ENCODE results near the gene IL20RB. TPM values are rescaled to one million over a fixed set of nuclear protein-coding genes. Genes with fewer than 3 reads are reported as not detected.
A peak's percentile ranks its signal among the peaks of the same experiment; 100 is the strongest.

The IL20RB gene
- total RNA-seq, 1 donor from 2014 or later: 1.8 TPM

GRCh38 chr3:137024348-137024747 is 66.6 kb downstream of the IL20RB start:
- H3K36me3 Mint-ChIP-seq (ENCODE audit: unreplicated experiment): no peaks in the 10 kb centered on the region
- H3K27ac Mint-ChIP-seq (ENCODE audit: unreplicated experiment): no peak overlapping the region
- peaks cover 3% of the 10 kb centered on the region for H3K9me3 Mint-ChIP-seq (ENCODE audit: unreplicated experiment)

GRCh38 chr3:137026701-137027100 is 68.9 kb downstream of the IL20RB start:
- Mint-ChIP-seq H3K4me3 (ENCODE audit: unreplicated experiment) (no peak overlapping the region), H3K4me1 (ENCODE audit: low read depth, unreplicated experiment) (no peaks in the 10 kb centered on the region), H3K9me3 (ENCODE audit: unreplicated experiment) (no peaks in the 10 kb centered on the region), H3K27me3 (ENCODE audit: unreplicated experiment) (peaks cover 2% of the 10 kb centered on the region), H3K36me3 (ENCODE audit: unreplicated experiment) (no peaks in the 10 kb centered on the region), H3K27ac (ENCODE audit: unreplicated experiment) (no peak overlapping the region)
- TF ChIP-seq, protein P1, sequence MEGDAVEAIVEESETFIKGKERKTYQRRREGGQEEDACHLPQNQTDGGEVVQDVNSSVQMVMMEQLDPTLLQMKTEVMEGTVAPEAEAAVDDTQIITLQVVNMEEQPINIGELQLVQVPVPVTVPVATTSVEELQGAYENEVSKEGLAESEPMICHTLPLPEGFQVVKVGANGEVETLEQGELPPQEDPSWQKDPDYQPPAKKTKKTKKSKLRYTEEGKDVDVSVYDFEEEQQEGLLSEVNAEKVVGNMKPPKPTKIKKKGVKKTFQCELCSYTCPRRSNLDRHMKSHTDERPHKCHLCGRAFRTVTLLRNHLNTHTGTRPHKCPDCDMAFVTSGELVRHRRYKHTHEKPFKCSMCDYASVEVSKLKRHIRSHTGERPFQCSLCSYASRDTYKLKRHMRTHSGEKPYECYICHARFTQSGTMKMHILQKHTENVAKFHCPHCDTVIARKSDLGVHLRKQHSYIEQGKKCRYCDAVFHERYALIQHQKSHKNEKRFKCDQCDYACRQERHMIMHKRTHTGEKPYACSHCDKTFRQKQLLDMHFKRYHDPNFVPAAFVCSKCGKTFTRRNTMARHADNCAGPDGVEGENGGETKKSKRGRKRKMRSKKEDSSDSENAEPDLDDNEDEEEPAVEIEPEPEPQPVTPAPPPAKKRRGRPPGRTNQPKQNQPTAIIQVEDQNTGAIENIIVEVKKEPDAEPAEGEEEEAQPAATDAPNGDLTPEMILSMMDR (IDR thresholded peaks at IDR 0.05; ENCODE audit: partially characterized antibody, unreplicated experiment): no peak
- no peak for DNase-seq

More at GRCh38 chr3:137024348-137024747, 66.6 kb downstream of the IL20RB start:
- no peak for DNase-seq
- H3K4me3 Mint-ChIP-seq (ENCODE audit: unreplicated experiment): no peak overlapping the region
- H3K4me1 Mint-ChIP-seq (ENCODE audit: low read depth, unreplicated experiment): peaks cover 2% of the 10 kb centered on the region
- TF ChIP-seq, protein P1 (IDR thresholded peaks at IDR 0.05; ENCODE audit: partially characterized antibody, unreplicated experiment): no peak
- peaks cover 3% of the 10 kb centered on the region for H3K27me3 Mint-ChIP-seq (ENCODE audit: unreplicated experiment)

GRCh38 chr3:137032465-137033120 is 74.8 kb downstream of the IL20RB start:
- peak overlapping the region; percentile 87 for H3K4me3 Mint-ChIP-seq (ENCODE audit: unreplicated experiment)

GRCh38 chr3:137035631-137036030 is 77.8 kb downstream of the IL20RB start:
- DNase-seq: no peak
- peaks cover 2% of the 10 kb centered on the region for H3K4me1 Mint-ChIP-seq (ENCODE audit: low read depth, unreplicated experiment)
- no peak overlapping the region for H3K4me3 Mint-ChIP-seq (ENCODE audit: unreplicated experiment)
- peaks cover 6% of the 10 kb centered on the region for H3K36me3 Mint-ChIP-seq (ENCODE audit: unreplicated experiment)
- TF ChIP-seq, protein P1 (IDR thresholded peaks at IDR 0.05; ENCODE audit: partially characterized antibody, unreplicated experiment): peak; percentile 9
- H3K27ac Mint-ChIP-seq (ENCODE audit: unreplicated experiment): no peak overlapping the region
- peaks cover 4% of the 10 kb centered on the region for H3K27me3 Mint-ChIP-seq (ENCODE audit: unreplicated experiment)
- peaks cover 4% of the 10 kb centered on the region for H3K9me3 Mint-ChIP-seq (ENCODE audit: unreplicated experiment)

More at GRCh38 chr3:137032465-137033120, 74.8 kb downstream of the IL20RB start:
- H3K4me1 Mint-ChIP-seq (ENCODE audit: low read depth, unreplicated experiment): peaks cover 2% of the 10 kb centered on the region
- no peaks in the 10 kb centered on the region for H3K36me3 Mint-ChIP-seq (ENCODE audit: unreplicated experiment)
- peaks cover 4% of the 10 kb centered on the region for H3K9me3 Mint-ChIP-seq (ENCODE audit: unreplicated experiment)
- H3K27ac Mint-ChIP-seq (ENCODE audit: unreplicated experiment): peak overlapping the region; percentile 19
- H3K27me3 Mint-ChIP-seq (ENCODE audit: unreplicated experiment): peaks cover 5% of the 10 kb centered on the region
- DNase-seq: peak; percentile 99
- TF ChIP-seq, protein P1 (IDR thresholded peaks at IDR 0.05; ENCODE audit: partially characterized antibody, unreplicated experiment): peak; percentile 96

GRCh38 chr3:137039570-137039969 is 81.8 kb downstream of the IL20RB start:
- Mint-ChIP-seq H3K27ac (ENCODE audit: unreplicated experiment) (no peak overlapping the region), H3K4me1 (ENCODE audit: low read depth, unreplicated experiment) (no peaks in the 10 kb centered on the region), H3K4me3 (ENCODE audit: unreplicated experiment) (no peak overlapping the region), H3K9me3 (ENCODE audit: unreplicated experiment) (peaks cover 2% of the 10 kb centered on the region), H3K36me3 (ENCODE audit: unreplicated experiment) (peaks cover 6% of the 10 kb centered on the region), H3K27me3 (ENCODE audit: unreplicated experiment) (peaks cover 3% of the 10 kb centered on the region)
- DNase-seq: no peak
- TF ChIP-seq, protein P1 (IDR thresholded peaks at IDR 0.05; ENCODE audit: partially characterized antibody, unreplicated experiment): no peak

Data from glutamatergic neuron (in vitro differentiated cells).